ENCODE results near the gene HOXD13. TPM values are rescaled to one million over a fixed set of nuclear protein-coding genes. Genes with fewer than 3 reads are reported as not detected.

HOXD13 gene
- total and polyA plus RNA-seq, 2 of the 8 experiments (the other 6 are each of a cell fraction or from before 2014, with no cell fraction given) = not detected

DNA sequence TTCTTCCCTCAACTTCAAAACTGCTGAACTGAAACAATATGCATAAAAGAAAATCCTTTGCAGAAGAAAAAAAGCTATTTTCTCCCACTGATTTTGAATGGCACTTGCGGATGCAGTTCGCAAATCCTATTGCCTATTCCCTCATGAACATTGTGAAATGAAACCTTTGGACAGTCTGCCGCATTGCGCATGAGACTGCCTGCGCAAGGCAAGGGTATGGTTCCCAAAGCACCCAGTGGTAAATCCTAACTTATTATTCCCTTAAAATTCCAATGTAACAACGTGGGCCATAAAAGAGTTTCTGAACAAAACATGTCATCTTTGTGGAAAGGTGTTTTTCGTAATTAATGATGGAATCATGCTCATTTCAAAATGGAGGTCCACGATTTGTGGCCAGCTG is 45.4 kb downstream of the HOXD13 start:
- H3K4me3 ChIP-seq (ENCODE audit: extremely low read depth in 1 of 4, insufficient read depth in 2 of 4, low read depth in 3 of 4, low read length in 4 of 4) = no peak overlapping the region
- ChIA-PET POLR2A (ENCODE audit: partially characterized antibody) (no interaction called here), CTCF (ENCODE audit: partially characterized antibody) (interaction anchor here (0.7 to 10.0 kb wide), 13 partner anchors 10 to 677 kb away, joined by 3 to 111 read pairs (median 5); partner anchors contain the start of gene HOXD4)
- H2AK5ac ChIP-seq (ENCODE audit: low read depth, low read length) = no peak overlapping the region
- TF ChIP-seq BACH1 (IDR thresholded peaks at IDR 0.05; ENCODE audit: low read length) = no peak
- no peak overlapping the region for H2BK20ac ChIP-seq (ENCODE audit: low read length)
- peaks cover 85 to 100% (median 97%) of the 10 kb centered on the region in 4 experiments for H3K27me3 ChIP-seq (replicated peaks in 1 of 4; ENCODE audit: control insufficient read depth in 3 of 4, extremely low read depth in 1 of 4, insufficient read depth in 3 of 4, low read length in 3 of 4)
- no peak overlapping the region for H2BK15ac ChIP-seq (ENCODE audit: low read length)
- H3K79me1 ChIP-seq (ENCODE audit: low read depth, low read length) = no peaks in the 10 kb centered on the region
- peaks cover 4 to 25% of the 10 kb centered on the region in 2 experiments for H4K20me1 ChIP-seq (replicated peaks in 1 of 2; ENCODE audit: control insufficient read depth in 1 of 2, insufficient read depth in 2 of 2, low read length in 2 of 2)
- WGBS, 2 experiments (ENCODE audit: extremely low coverage in 1 of 2, insufficient coverage in 1 of 2, insufficient read length in 1 of 2, insufficient replicate concordance in 2 of 2, low coverage in 1 of 2, low lambda C conversion rate in 2 of 2, missing lambda C conversion rate in 1 of 2) = 65% methylated on average over 8 of the region's 8 CpGs; no CpG with 5 or more reads in 1 of the 2 experiments
- no peak overlapping the region for H3K56ac ChIP-seq (replicated peaks; ENCODE audit: insufficient read length, low read depth, low read length)
- no peak overlapping the region for H3K14ac ChIP-seq (ENCODE audit: insufficient read length)
- no peak overlapping the region for H2AFZ ChIP-seq (ENCODE audit: low read length)
- H4K5ac ChIP-seq (ENCODE audit: insufficient read length, low read depth, low read length) = no peak overlapping the region
- H4K91ac ChIP-seq (replicated peaks; ENCODE audit: insufficient read length, low read length) = no peak overlapping the region
- H3K23me2 ChIP-seq (ENCODE audit: low read depth, low read length) = peaks cover 3% of the 10 kb centered on the region; the same call in 1 of the 2 replicates
- FAIRE-seq (no peak), DNase-seq (ENCODE audit: low read depth in 1 of 2, low spot score in 2 of 2) (no peak)
- no peak overlapping the region for H3K9ac ChIP-seq (replicated peaks in 1 of 4; ENCODE audit: extremely low read depth in 1 of 4, low read depth in 3 of 4, low read length in 3 of 4)
- H3K4me1 ChIP-seq (replicated peaks in 1 of 4; ENCODE audit: control insufficient read depth in 3 of 4, insufficient read depth in 4 of 4, low read length in 3 of 4) = peaks cover 0 to 9% (median 4%) of the 10 kb centered on the region in 4 experiments; a peak in 5 of 7 replicates
- H4K8ac ChIP-seq (ENCODE audit: extremely low read depth, insufficient read depth, low read length) = no peak overlapping the region
- no peak overlapping the region for H3K23ac ChIP-seq (ENCODE audit: insufficient read length)
- H3K4ac ChIP-seq (replicated peaks; ENCODE audit: insufficient read length, low read depth, low read length) = no peak overlapping the region
- H3K36me3 ChIP-seq (ENCODE audit: control insufficient read depth in 2 of 4, insufficient read depth in 4 of 4, low read length in 3 of 4) = peaks cover 0 to 12% (median 0%) of the 10 kb centered on the region in 4 experiments; a peak in 1 of 8 replicates
- no peak overlapping the region for H3K4me2 ChIP-seq (ENCODE audit: insufficient read depth in 1 of 2, low read depth in 2 of 2, low read length in 2 of 2)
- H3K27ac ChIP-seq (ENCODE audit: low read depth, low read length) = no peak overlapping the region
- H3K79me2 ChIP-seq (ENCODE audit: control insufficient read depth in 1 of 2, insufficient read depth in 2 of 2, low read length in 2 of 2) = no peaks in the 10 kb centered on the region
- H2BK120ac ChIP-seq (replicated peaks; ENCODE audit: low read depth, low read length) = no peak overlapping the region
- H3K18ac ChIP-seq (ENCODE audit: extremely low read depth, low read length) = no peak overlapping the region
- no peak overlapping the region for H2BK12ac ChIP-seq (ENCODE audit: low read depth, low read length)
- no peak overlapping the region for H2BK5ac ChIP-seq (ENCODE audit: low read depth, low read length)
- H3K9me3 ChIP-seq (ENCODE audit: insufficient read depth in 2 of 2, low read depth in 1 of 2, low read length in 1 of 2) = no peaks in the 10 kb centered on the region

Data from H1 (cell line).